Caco-2 (cell line): ENCODE data around the gene SLC34A2. TPM values are rescaled to one million over a fixed set of nuclear protein-coding genes. Genes with fewer than 3 reads are reported as not detected.

ENCODE experiments used
- BruUV-seq: library from RNA; stranded (reverse); fragments of 400-500 nt; replicated peaks from 2 replicates; lab custom pipeline; 2021; lab: Mats Ljungman, UMichigan
- CTCF ChIA-PET: fragments of 300-600 bp; sonication (Branson Sonifier 250); formaldehyde crosslinking; loops from one replicate; lab custom pipeline; 2022; ENCODE audit warnings: antibody characterized with exemption; lab: Charles Lee
- POLR2A ChIA-PET: fragments of 300-600 bp; sonication (Branson Sonifier 250); formaldehyde crosslinking; loops from one replicate; lab custom pipeline; 2022; ENCODE audit warnings: antibody characterized with exemption; lab: Charles Lee
- DNase-seq, 2 experiments: peaks; one replicate each; pipeline versions ENCODE4 v3.0.0 to v3.0.0-alpha.2; 2020 to 2022
- H3K27me3 ChIP-seq: replicated peaks from 2 replicates; pipeline ENCODE4 v1.6.0; 2011; ENCODE audit warnings: low read length; ENCODE audit not compliant: control insufficient read depth, insufficient read depth
- H3K36me3 ChIP-seq: 2 replicates; pipeline ENCODE4 v1.5.1; 2011; ENCODE audit warnings: low read length; ENCODE audit not compliant: control insufficient read depth, insufficient read depth
- H3K4me1 ChIP-seq: fragments of 250-450 bp; sonication (Bioruptor Pico); 2 replicates; pipeline ENCODE4 v1.5.1; 2020; ENCODE audit warnings: mild to moderate bottlenecking
- H3K4me3 ChIP-seq: 2 replicates; pipeline ENCODE4 v1.5.1; 2011; ENCODE audit warnings: low read depth, mild to moderate bottlenecking, control low read depth, low read length
- H3K9me3 ChIP-seq: fragments of 250-450 bp; sonication (Bioruptor Pico); 2 replicates; pipeline ENCODE4 v1.5.1; 2020; ENCODE audit warnings: mild to moderate bottlenecking, moderate library complexity
- H3K27ac Mint-ChIP-seq: one replicate; pipeline ENCODE4 v1.8.0; 2022; ENCODE audit warnings: mixed read lengths; ENCODE audit not compliant: unreplicated experiment
- H3K27me3 Mint-ChIP-seq: one replicate; pipeline ENCODE4 v1.8.0; 2022; ENCODE audit warnings: mixed read lengths; ENCODE audit not compliant: insufficient read depth, unreplicated experiment
- H3K36me3 Mint-ChIP-seq: one replicate; pipeline ENCODE4 v1.8.0; 2022; ENCODE audit warnings: mild to moderate bottlenecking, mixed read lengths; ENCODE audit not compliant: insufficient read depth, unreplicated experiment
- H3K4me1 Mint-ChIP-seq: one replicate; pipeline ENCODE4 v1.8.0; 2022; ENCODE audit warnings: low read depth, mixed read lengths; ENCODE audit not compliant: unreplicated experiment
- H3K4me3 Mint-ChIP-seq: one replicate; pipeline ENCODE4 v1.8.0; 2022; ENCODE audit warnings: mild to moderate bottlenecking, moderate library complexity, mixed read lengths; ENCODE audit not compliant: unreplicated experiment
- H3K9me3 Mint-ChIP-seq: one replicate; pipeline ENCODE4 v1.8.0; 2022; ENCODE audit warnings: mixed read lengths; ENCODE audit not compliant: unreplicated experiment
- CTCF ChIP-seq, 2 experiments: fragments of 200-600 bp in 1 of 2; IDR thresholded peaks; 1 replicate in 1 of 2; 2 replicates in 1 of 2; pipeline versions ENCODE4 v1.5.1 to v1.8.0; 2011 to 2022; ENCODE audit warnings: antibody characterized with exemption in 1 of 2, control low read depth in 1 of 2, inconsistent platforms in 1 of 2, low read depth in 1 of 2, low read length in 1 of 2, mild to moderate bottlenecking in 1 of 2, moderate library complexity in 1 of 2; ENCODE audit not compliant: insufficient read depth in 1 of 2, severe bottlenecking in 1 of 2, unreplicated experiment in 1 of 2
- intact Hi-C: fragments of 100-400 bp; cut with micrococcal nuclease; formaldehyde crosslinking; loops from one replicate; pipeline ENCODE4 v1.10.0; 2022; ENCODE audit not compliant: unreplicated experiment
- total RNA-seq: library from RNA; stranded (reverse); gene quantifications from 2 replicates; pipeline ENCODE4 v1.2.3, GENCODE V29; 2022

SLC34A2 gene
- total RNA-seq, 1 experiment from 2014 or later = 19.9 TPM

DNA sequence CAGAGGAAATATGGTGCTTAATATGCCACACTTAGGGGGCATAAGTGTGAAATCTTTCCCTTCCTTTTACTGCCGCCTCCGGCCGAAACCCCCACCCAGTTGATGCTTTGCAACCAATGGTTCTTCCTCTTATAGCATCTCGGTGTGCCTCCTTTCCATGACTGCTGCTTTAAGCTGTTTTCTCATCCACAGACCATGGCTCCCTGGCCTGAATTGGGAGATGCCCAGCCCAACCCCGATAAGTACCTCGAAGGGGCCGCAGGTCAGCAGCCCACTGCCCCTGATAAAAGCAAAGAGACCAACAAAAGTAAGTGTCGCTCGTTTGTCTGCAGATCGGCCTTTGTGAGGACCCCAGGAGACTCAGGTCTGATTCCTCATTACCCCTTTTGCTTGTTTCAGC, 6.7 kb downstream of the SLC34A2 start:
- Mint-ChIP-seq H3K36me3 (peaks cover 5% of the 10 kb centered on the region), H3K27ac (no peak overlapping the region), H3K9me3 (no peaks in the 10 kb centered on the region), H3K27me3 (no peaks in the 10 kb centered on the region), H3K4me1 (no peaks in the 10 kb centered on the region), H3K4me3 (no peak overlapping the region)
- TF ChIP-seq CTCF (IDR thresholded peaks at IDR 0.05; ENCODE audit: insufficient read depth in 1 of 2, low read depth in 1 of 2, low read length in 1 of 2, severe bottlenecking in 1 of 2, unreplicated experiment in 1 of 2) = no peak
- no peak overlapping the region for H3K4me3 ChIP-seq
- no peaks in the 10 kb centered on the region for H3K9me3 ChIP-seq
- POLR2A ChIA-PET = no interaction called here
- no TSS peak for BruUV-seq
- no peaks in the 10 kb centered on the region for H3K27me3 ChIP-seq
- H3K4me1 ChIP-seq = no peaks in the 10 kb centered on the region
- no peaks in the 10 kb centered on the region for H3K36me3 ChIP-seq
- no peak for DNase-seq
- CTCF ChIA-PET = no interaction called here
- intact Hi-C loops = no loop called here

DNA sequence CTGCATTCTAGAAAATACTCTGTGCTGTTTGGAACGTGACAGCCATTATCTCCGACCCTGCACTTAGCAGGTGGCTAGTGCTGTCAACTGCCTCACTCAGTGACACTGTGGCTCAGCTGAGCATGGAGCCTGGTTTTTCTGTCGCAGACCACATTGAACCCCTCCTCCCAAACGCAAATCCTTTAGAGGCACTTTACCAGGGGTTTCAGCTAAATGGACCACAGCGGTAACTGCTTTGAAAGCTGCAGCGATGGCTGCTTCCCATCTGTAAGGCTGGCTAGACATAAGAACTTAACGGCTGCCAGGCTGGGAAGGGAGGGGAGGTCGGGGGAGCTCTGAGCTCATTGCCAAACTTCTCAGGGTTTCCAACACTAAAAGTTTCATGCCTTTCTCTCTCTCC, 8.1 kb downstream of the SLC34A2 start:
- peaks cover 8% of the 10 kb centered on the region for H3K4me1 Mint-ChIP-seq
- ChIA-PET CTCF (no interaction called here), POLR2A (no interaction called here)
- H3K27me3 ChIP-seq = no peaks in the 10 kb centered on the region
- H3K27ac Mint-ChIP-seq = no peak overlapping the region
- BruUV-seq = no TSS peak
- peaks cover 8% of the 10 kb centered on the region; the same call in 1 of the 2 replicates for H3K4me1 ChIP-seq
- no peaks in the 10 kb centered on the region for H3K27me3 Mint-ChIP-seq
- no peak for TF ChIP-seq CTCF (IDR thresholded peaks at IDR 0.05; ENCODE audit: insufficient read depth in 1 of 2, low read depth in 1 of 2, low read length in 1 of 2, severe bottlenecking in 1 of 2, unreplicated experiment in 1 of 2)
- intact Hi-C loops = no loop called here
- H3K4me3 ChIP-seq = no peak overlapping the region
- no peaks in the 10 kb centered on the region for H3K9me3 ChIP-seq
- peaks cover 5% of the 10 kb centered on the region for H3K36me3 Mint-ChIP-seq
- DNase-seq = no peak
- H3K36me3 ChIP-seq = no peaks in the 10 kb centered on the region
- H3K9me3 Mint-ChIP-seq = no peaks in the 10 kb centered on the region
- H3K4me3 Mint-ChIP-seq = no peak overlapping the region

- H3K27ac Mint-ChIP-seq = no peak overlapping the region
- H3K36me3 Mint-ChIP-seq = peaks cover 5% of the 10 kb centered on the region
- no peak overlapping the region for H3K4me3 ChIP-seq
- no peak overlapping the region for H3K4me3 Mint-ChIP-seq
- peaks cover 8% of the 10 kb centered on the region; the same call in 1 of the 2 replicates for H3K4me1 ChIP-seq
- no peaks in the 10 kb centered on the region for H3K27me3 ChIP-seq
- TF ChIP-seq CTCF (IDR thresholded peaks at IDR 0.05; ENCODE audit: insufficient read depth in 1 of 2, low read depth in 1 of 2, low read length in 1 of 2, severe bottlenecking in 1 of 2, unreplicated experiment in 1 of 2) = no peak
- intact Hi-C loops = no loop called here
- ChIA-PET POLR2A (no interaction called here), CTCF (no interaction called here)
- H3K4me1 Mint-ChIP-seq = peaks cover 8% of the 10 kb centered on the region
- no TSS peak for BruUV-seq
- H3K9me3 ChIP-seq = no peaks in the 10 kb centered on the region
- DNase-seq = no peak
- no peaks in the 10 kb centered on the region for H3K9me3 Mint-ChIP-seq
- H3K36me3 ChIP-seq = no peaks in the 10 kb centered on the region
- H3K27me3 Mint-ChIP-seq = no peaks in the 10 kb centered on the region
Observed at GRCh38 chr4:25666031-25666630, 10.5 kb downstream of the SLC34A2 start.
